Measurements from ENCODE around the gene PAK4. TPM values are rescaled to one million over a fixed set of nuclear protein-coding genes. Genes with fewer than 3 reads are reported as not detected.

The PAK4 gene
- total and polyA plus RNA-seq, 2 of the 8 experiments (the other 6 are each of a cell fraction or from before 2014, with no cell fraction given) = 50.7 to 64.4 TPM

DNA sequence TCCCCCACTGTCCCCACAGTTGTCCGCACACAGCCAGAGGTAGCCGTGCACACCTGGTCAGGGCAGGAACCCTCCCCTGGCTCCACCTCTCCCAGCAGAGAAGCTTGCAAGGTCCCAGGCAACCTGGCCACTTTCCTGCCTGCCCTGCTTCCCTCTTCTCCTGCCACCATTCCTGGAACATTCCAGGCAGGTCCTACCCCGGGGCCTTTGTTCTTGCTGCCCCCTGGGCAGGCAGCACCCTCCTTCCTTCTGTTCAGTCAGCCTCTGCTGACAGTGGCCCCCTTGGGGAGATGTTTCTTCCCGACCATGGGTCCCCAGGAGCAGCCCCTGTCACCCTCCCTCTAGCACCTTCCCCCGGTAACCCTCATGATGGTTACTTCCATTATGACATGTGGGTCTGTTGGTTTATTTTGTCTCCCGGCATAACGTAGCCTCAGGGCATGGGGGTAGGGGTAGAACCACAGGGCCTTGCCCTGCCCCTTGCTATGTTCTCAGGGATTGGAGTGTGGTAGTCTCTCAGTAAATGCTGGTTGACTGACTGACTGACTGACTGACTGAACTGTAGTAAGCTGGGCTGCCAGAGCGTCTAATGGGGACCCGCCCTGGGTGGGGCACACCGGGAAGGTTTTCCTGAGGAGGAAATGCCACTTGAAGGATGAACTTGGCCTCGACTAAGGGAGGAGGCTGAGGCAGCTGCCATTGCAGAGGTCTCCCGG is 10.8 kb downstream of the PAK4 start:
- H3K23me2 ChIP-seq (ENCODE audit: low read depth, low read length) = no peaks in the 10 kb centered on the region; the same call in 1 of the 2 replicates
- peak overlapping the region; percentile 83 for H2BK5ac ChIP-seq (ENCODE audit: low read depth, low read length)
- H3K9ac ChIP-seq (replicated peaks in 1 of 4; ENCODE audit: extremely low read depth in 1 of 4, low read depth in 3 of 4, low read length in 3 of 4) = no peak overlapping the region
- H2AK5ac ChIP-seq (ENCODE audit: low read depth, low read length) = peak overlapping the region; percentile 90
- H3K27ac ChIP-seq (ENCODE audit: low read depth, low read length) = no peak overlapping the region
- POLR2A ChIA-PET (ENCODE audit: partially characterized antibody) = interaction anchor here (1.1 to 1.6 kb wide), 5 partner anchors 9 to 19 kb away, joined by 3 to 5 read pairs (median 4); partner anchors contain the start of gene PAK4
- TF ChIP-seq KDM5A (IDR thresholded peaks at IDR 0.05; ENCODE audit: low read length) (no peak), ASH2L (IDR thresholded peaks at IDR 0.05; ENCODE audit: low read length) (no peak), GTF2F1 (IDR thresholded peaks at IDR 0.05; ENCODE audit: borderline replicate concordance, low read depth, low read length) (no peak), SIX5 (IDR thresholded peaks at IDR 0.05; ENCODE audit: low read depth, low read length) (no peak), SIN3A (conservative IDR thresholded peaks at IDR 0.05 in 1 of 2, IDR thresholded peaks at IDR 0.05 in 1 of 2; ENCODE audit: low read depth in 1 of 2, low read length in 2 of 2) (no peak), ZNF274 (IDR thresholded peaks at IDR 0.05; ENCODE audit: borderline replicate concordance, extremely low read depth, low read length) (no peak)
- WGBS, 2 experiments (ENCODE audit: extremely low coverage in 1 of 2, insufficient coverage in 1 of 2, insufficient read length in 1 of 2, insufficient replicate concordance in 2 of 2, low coverage in 1 of 2, low lambda C conversion rate in 2 of 2, missing lambda C conversion rate in 1 of 2) = 89% methylated on average over 12 of the region's 12 CpGs; no CpG with 5 or more reads in 1 of the 2 experiments
- H2BK12ac ChIP-seq (ENCODE audit: low read depth, low read length) = peak overlapping the region; percentile 80; the same call in 1 of the 2 replicates
- H3K79me2 ChIP-seq (ENCODE audit: control insufficient read depth in 1 of 2, insufficient read depth in 2 of 2, low read length in 2 of 2) = peaks cover 0 to 94% of the 10 kb centered on the region in 2 experiments; a peak in 2 of 4 replicates
- H3K36me3 ChIP-seq (ENCODE audit: control insufficient read depth in 2 of 4, insufficient read depth in 4 of 4, low read length in 3 of 4) = no peaks in the 10 kb centered on the region
- no peak overlapping the region for H2BK120ac ChIP-seq (replicated peaks; ENCODE audit: low read depth, low read length)
- H3K9me3 ChIP-seq (ENCODE audit: insufficient read depth in 2 of 2, low read depth in 1 of 2, low read length in 1 of 2) = no peaks in the 10 kb centered on the region
- H3K27me3 ChIP-seq (replicated peaks in 1 of 4; ENCODE audit: control insufficient read depth in 3 of 4, extremely low read depth in 1 of 4, insufficient read depth in 3 of 4, low read length in 3 of 4) = no peaks in the 10 kb centered on the region
- no peak overlapping the region for H4K5ac ChIP-seq (ENCODE audit: insufficient read length, low read depth, low read length)
- peak overlapping the region; percentile 95 for H2BK15ac ChIP-seq (ENCODE audit: low read length)
- peaks cover 21 to 61% (median 51%) of the 10 kb centered on the region in 4 experiments for H3K4me1 ChIP-seq (replicated peaks in 1 of 4; ENCODE audit: control insufficient read depth in 3 of 4, insufficient read depth in 4 of 4, low read length in 3 of 4)
- CTCF ChIA-PET (ENCODE audit: partially characterized antibody) = interaction anchor here (0.6 to 2.7 kb wide), 5 partner anchors 10 to 778 kb away, joined by 3 to 8 read pairs (median 3); no protein-coding TSS in a partner anchor
- DNase-seq (ENCODE audit: low read depth in 1 of 2, low spot score in 2 of 2) (no peak), FAIRE-seq (no peak)
- H3K14ac ChIP-seq (ENCODE audit: insufficient read length) = no peak overlapping the region
- H3K23ac ChIP-seq (ENCODE audit: insufficient read length) = no peak overlapping the region
- H3K4ac ChIP-seq (replicated peaks; ENCODE audit: insufficient read length, low read depth, low read length) = peak overlapping the region; percentile 9
- H3K18ac ChIP-seq (ENCODE audit: extremely low read depth, low read length) = peak overlapping the region; percentile 60
- no peak overlapping the region for H4K8ac ChIP-seq (ENCODE audit: extremely low read depth, insufficient read depth, low read length)
- H3K4me2 ChIP-seq (ENCODE audit: insufficient read depth in 1 of 2, low read depth in 2 of 2, low read length in 2 of 2) = peak overlapping the region in 1 of 2 experiments; percentile 20; a peak in 2 of 4 replicates
- H3K79me1 ChIP-seq (ENCODE audit: low read depth, low read length) = peaks cover 36% of the 10 kb centered on the region
- H4K91ac ChIP-seq (replicated peaks; ENCODE audit: insufficient read length, low read length) = peak overlapping the region; percentile 78
- no peak overlapping the region for H2AFZ ChIP-seq (ENCODE audit: low read length)
- peak overlapping the region; percentile 90 for H2BK20ac ChIP-seq (ENCODE audit: low read length)
- H4K20me1 ChIP-seq (replicated peaks in 1 of 2; ENCODE audit: control insufficient read depth in 1 of 2, insufficient read depth in 2 of 2, low read length in 2 of 2) = peaks cover 4 to 17% of the 10 kb centered on the region in 2 experiments
- no peak overlapping the region for H3K56ac ChIP-seq (replicated peaks; ENCODE audit: insufficient read length, low read depth, low read length)
- H3K4me3 ChIP-seq (ENCODE audit: extremely low read depth in 1 of 4, insufficient read depth in 2 of 4, low read depth in 3 of 4, low read length in 4 of 4) = no peak overlapping the region
